Measurements from ENCODE around the gene LZTS2. TPM values are rescaled to one million over a fixed set of nuclear protein-coding genes. Genes with fewer than 3 reads are reported as not detected.

Gene LZTS2
- total and polyA plus RNA-seq, 2 experiments from 2014 or later: 27.6 to 88.3 TPM

DNA sequence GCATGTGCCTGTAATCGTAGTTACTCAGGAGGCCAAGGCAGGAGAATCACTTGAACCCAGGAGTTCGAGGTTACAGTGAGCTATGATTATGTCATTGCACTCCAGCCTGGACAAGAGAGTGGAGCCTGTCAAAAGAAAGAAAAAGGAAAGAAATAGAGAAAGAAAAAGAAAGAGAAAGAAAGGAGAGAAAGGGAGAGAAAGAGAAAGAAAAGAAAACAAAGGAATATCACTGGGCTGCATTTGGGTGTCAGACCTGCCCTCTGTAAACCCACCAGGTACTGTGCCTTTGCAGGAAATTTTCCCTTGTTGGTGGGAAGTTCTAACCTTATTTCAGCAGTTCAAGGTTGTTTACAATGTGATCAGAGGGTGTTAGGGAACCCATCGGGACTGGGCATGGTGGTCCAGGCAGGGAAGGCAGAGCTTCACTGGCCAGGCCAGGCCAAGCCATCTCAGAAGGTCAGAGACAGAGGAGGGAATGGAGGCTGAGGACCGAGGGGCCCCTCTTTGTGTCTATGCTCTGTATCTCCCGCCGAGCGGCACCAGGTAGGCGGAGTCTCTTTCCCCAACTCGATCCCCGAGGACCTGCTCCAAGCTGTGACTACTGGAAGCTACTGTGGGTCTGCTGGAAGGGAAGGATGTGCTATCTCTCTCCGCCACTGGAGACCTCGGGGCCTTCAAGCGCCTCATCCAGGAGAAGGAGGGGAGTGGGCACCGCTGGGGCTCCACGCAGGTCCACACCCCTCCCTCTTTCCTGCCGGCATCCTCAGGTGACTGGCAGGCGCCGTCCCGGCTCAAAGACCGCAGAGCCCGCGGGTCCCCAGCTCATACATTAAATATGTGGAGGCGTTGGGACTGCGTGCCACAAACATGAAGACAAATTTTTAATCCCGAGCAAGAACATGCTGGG, 47.0 kb downstream of the LZTS2 start:
- H3K9me3 Mint-ChIP-seq: no peaks in the 10 kb centered on the region
- DNase-seq (ENCODE audit: low spot score) (peak; percentile 75), ATAC-seq (peak; percentile 22)
- Histone ChIP-seq H3K9me2 (ENCODE audit: insufficient read depth) (no peaks in the 10 kb centered on the region), H3K4me3 (peak overlapping the region; percentile 49), H3K79me2 (replicated peaks; ENCODE audit: insufficient read depth) (no peaks in the 10 kb centered on the region), H3K4me1 (ENCODE audit: insufficient read depth) (peaks cover 42% of the 10 kb centered on the region), H4K20me1 (replicated peaks; ENCODE audit: insufficient read depth) (peaks cover 24% of the 10 kb centered on the region), H3K27ac (ENCODE audit: low read depth) (no peak overlapping the region), H3K36me3 (ENCODE audit: insufficient read depth) (no peaks in the 10 kb centered on the region), H3K27me3 (ENCODE audit: insufficient read depth) (peaks cover 93% of the 10 kb centered on the region), H3F3A (replicated peaks; ENCODE audit: low read depth) (peaks cover 19% of the 10 kb centered on the region), H3K4me2 (peak overlapping the region; percentile 78), H2AFZ (no peak overlapping the region)
- H3K27ac Mint-ChIP-seq: no peak overlapping the region
- peaks cover 47% of the 10 kb centered on the region for H3K4me1 Mint-ChIP-seq
- no peaks in the 10 kb centered on the region for H3K36me3 Mint-ChIP-seq (ENCODE audit: low read depth)
- TF ChIP-seq, protein P1, sequence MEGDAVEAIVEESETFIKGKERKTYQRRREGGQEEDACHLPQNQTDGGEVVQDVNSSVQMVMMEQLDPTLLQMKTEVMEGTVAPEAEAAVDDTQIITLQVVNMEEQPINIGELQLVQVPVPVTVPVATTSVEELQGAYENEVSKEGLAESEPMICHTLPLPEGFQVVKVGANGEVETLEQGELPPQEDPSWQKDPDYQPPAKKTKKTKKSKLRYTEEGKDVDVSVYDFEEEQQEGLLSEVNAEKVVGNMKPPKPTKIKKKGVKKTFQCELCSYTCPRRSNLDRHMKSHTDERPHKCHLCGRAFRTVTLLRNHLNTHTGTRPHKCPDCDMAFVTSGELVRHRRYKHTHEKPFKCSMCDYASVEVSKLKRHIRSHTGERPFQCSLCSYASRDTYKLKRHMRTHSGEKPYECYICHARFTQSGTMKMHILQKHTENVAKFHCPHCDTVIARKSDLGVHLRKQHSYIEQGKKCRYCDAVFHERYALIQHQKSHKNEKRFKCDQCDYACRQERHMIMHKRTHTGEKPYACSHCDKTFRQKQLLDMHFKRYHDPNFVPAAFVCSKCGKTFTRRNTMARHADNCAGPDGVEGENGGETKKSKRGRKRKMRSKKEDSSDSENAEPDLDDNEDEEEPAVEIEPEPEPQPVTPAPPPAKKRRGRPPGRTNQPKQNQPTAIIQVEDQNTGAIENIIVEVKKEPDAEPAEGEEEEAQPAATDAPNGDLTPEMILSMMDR (conservative IDR thresholded peaks at IDR 0.05; ENCODE audit: low read depth in 2 of 2): peak in 1 of 2 experiments; percentile 12; a peak in 1 of 4 replicates
- TF ChIP-seq NANOG (IDR thresholded peaks at IDR 0.05; ENCODE audit: borderline replicate concordance): no peak
- TF ChIP-seq, protein P2, sequence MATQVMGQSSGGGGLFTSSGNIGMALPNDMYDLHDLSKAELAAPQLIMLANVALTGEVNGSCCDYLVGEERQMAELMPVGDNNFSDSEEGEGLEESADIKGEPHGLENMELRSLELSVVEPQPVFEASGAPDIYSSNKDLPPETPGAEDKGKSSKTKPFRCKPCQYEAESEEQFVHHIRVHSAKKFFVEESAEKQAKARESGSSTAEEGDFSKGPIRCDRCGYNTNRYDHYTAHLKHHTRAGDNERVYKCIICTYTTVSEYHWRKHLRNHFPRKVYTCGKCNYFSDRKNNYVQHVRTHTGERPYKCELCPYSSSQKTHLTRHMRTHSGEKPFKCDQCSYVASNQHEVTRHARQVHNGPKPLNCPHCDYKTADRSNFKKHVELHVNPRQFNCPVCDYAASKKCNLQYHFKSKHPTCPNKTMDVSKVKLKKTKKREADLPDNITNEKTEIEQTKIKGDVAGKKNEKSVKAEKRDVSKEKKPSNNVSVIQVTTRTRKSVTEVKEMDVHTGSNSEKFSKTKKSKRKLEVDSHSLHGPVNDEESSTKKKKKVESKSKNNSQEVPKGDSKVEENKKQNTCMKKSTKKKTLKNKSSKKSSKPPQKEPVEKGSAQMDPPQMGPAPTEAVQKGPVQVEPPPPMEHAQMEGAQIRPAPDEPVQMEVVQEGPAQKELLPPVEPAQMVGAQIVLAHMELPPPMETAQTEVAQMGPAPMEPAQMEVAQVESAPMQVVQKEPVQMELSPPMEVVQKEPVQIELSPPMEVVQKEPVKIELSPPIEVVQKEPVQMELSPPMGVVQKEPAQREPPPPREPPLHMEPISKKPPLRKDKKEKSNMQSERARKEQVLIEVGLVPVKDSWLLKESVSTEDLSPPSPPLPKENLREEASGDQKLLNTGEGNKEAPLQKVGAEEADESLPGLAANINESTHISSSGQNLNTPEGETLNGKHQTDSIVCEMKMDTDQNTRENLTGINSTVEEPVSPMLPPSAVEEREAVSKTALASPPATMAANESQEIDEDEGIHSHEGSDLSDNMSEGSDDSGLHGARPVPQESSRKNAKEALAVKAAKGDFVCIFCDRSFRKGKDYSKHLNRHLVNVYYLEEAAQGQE (IDR thresholded peaks at IDR 0.05; ENCODE audit: unreplicated experiment): no peak
- TF ChIP-seq, protein P3, sequence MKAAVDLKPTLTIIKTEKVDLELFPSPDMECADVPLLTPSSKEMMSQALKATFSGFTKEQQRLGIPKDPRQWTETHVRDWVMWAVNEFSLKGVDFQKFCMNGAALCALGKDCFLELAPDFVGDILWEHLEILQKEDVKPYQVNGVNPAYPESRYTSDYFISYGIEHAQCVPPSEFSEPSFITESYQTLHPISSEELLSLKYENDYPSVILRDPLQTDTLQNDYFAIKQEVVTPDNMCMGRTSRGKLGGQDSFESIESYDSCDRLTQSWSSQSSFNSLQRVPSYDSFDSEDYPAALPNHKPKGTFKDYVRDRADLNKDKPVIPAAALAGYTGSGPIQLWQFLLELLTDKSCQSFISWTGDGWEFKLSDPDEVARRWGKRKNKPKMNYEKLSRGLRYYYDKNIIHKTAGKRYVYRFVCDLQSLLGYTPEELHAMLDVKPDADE (IDR thresholded peaks at IDR 0.05): no peak
- H3K27me3 Mint-ChIP-seq (ENCODE audit: insufficient read depth, low read depth, poor library complexity): peaks cover 83% of the 10 kb centered on the region
- peak overlapping the region; percentile 61 for H3K4me3 Mint-ChIP-seq

DNA sequence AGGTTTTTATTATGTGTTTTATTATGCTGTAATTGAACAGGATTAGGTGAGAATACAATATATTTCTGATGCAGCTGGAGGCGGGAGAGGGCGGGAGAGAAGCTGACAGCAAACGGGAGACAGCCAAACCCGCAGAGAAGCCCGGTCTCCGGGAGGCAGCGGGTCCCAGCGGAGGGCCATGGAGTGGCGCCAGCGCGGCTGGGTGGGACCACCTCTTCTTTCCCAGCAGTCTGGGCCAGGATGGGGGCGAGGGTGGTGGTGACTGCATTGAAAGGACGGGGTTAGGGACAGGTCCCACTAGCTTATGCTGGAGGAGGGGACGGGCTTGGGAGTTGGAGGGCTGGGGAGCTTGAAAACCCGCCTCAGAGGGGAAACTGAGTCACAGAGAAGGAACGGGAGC, 47.7 kb downstream of the LZTS2 start:
- peaks cover 19% of the 10 kb centered on the region for H3F3A ChIP-seq (replicated peaks; ENCODE audit: low read depth)
- peaks cover 40% of the 10 kb centered on the region for H3K4me1 ChIP-seq (ENCODE audit: insufficient read depth)
- H3K4me3 ChIP-seq: peak overlapping the region; percentile 49
- H3K27me3 ChIP-seq (ENCODE audit: insufficient read depth): peaks cover 94% of the 10 kb centered on the region
- TF ChIP-seq EZH2phosphoT487 (IDR thresholded peaks at IDR 0.05; ENCODE audit: unreplicated experiment) (no peak), ZNF331 (CRISPR knock-in tag; IDR thresholded peaks at IDR 0.05; ENCODE audit: low read depth) (no peak), STAT1 (IDR thresholded peaks at IDR 0.05; ENCODE audit: unreplicated experiment) (no peak), EZH2 (IDR thresholded peaks at IDR 0.05; ENCODE audit: low read depth, unreplicated experiment) (peak; percentile 81), CREB1 (CRISPR knock-in tag; IDR thresholded peaks at IDR 0.05; ENCODE audit: low read depth) (no peak)
- TF ChIP-seq, protein P2 (IDR thresholded peaks at IDR 0.05; ENCODE audit: unreplicated experiment): no peak
- no peaks in the 10 kb centered on the region for H3K36me3 Mint-ChIP-seq (ENCODE audit: low read depth)
- peaks cover 86% of the 10 kb centered on the region for H3K27me3 Mint-ChIP-seq (ENCODE audit: insufficient read depth, low read depth, poor library complexity)
- H3K27ac ChIP-seq (ENCODE audit: low read depth): no peak overlapping the region
- H3K9me2 ChIP-seq (ENCODE audit: insufficient read depth): no peaks in the 10 kb centered on the region
- no peaks in the 10 kb centered on the region for H3K36me3 ChIP-seq (ENCODE audit: insufficient read depth)
- H4K20me1 ChIP-seq (replicated peaks; ENCODE audit: insufficient read depth): peaks cover 21% of the 10 kb centered on the region
- no peak overlapping the region for H3K27ac Mint-ChIP-seq
- H3K4me2 ChIP-seq: peak overlapping the region; percentile 78
- ATAC-seq (peak; percentile 1; the same call in 2 of the 3 replicates), DNase-seq (ENCODE audit: low spot score) (no peak)
- peaks cover 44% of the 10 kb centered on the region for H3K4me1 Mint-ChIP-seq
- H3K4me3 Mint-ChIP-seq: peak overlapping the region; percentile 61
- H2AFZ ChIP-seq: no peak overlapping the region
- no peaks in the 10 kb centered on the region for H3K79me2 ChIP-seq (replicated peaks; ENCODE audit: insufficient read depth)
- no peaks in the 10 kb centered on the region for H3K9me3 Mint-ChIP-seq
